Measurements from ENCODE around the gene KDM4B.

KDM4B gene

GRCh38 chr19:5063873-5064645 is 95.1 kb downstream of the KDM4B start:
- TF ChIP-seq CTCF (IDR thresholded peaks at IDR 0.05; ENCODE audit: low read length, missing control alignments) = no peak

GRCh38 chr19:5064896-5065295 is 96.0 kb downstream of the KDM4B start:
- no peak overlapping the region for H3K4me3 ChIP-seq (replicated peaks; ENCODE audit: low read depth, low read length)
- TF ChIP-seq CTCF (IDR thresholded peaks at IDR 0.05; ENCODE audit: low read length, missing control alignments) = no peak
- no peak for DNase-seq (ENCODE audit: low read depth)

More at GRCh38 chr19:5063873-5064645, 95.1 kb downstream of the KDM4B start:
- no peak for DNase-seq (ENCODE audit: low read depth)
- no peak overlapping the region for H3K4me3 ChIP-seq (replicated peaks; ENCODE audit: low read depth, low read length)

- no peak for TF ChIP-seq CTCF (IDR thresholded peaks at IDR 0.05; ENCODE audit: low read length, missing control alignments)
- H3K4me3 ChIP-seq (replicated peaks; ENCODE audit: low read depth, low read length) = no peak overlapping the region
- DNase-seq (ENCODE audit: low read depth) = no peak
Measured at GRCh38 chr19:5065663-5066093, 96.8 kb downstream of the KDM4B start.

GRCh38 chr19:5066768-5067167 is 97.9 kb downstream of the KDM4B start:
- no peak overlapping the region for H3K4me3 ChIP-seq (replicated peaks; ENCODE audit: low read depth, low read length)
- DNase-seq (ENCODE audit: low read depth) = no peak
- TF ChIP-seq CTCF (IDR thresholded peaks at IDR 0.05; ENCODE audit: low read length, missing control alignments) = no peak

GRCh38 chr19:5067678-5068077 is 98.8 kb downstream of the KDM4B start:
- DNase-seq (ENCODE audit: low read depth) = no peak
- TF ChIP-seq CTCF (IDR thresholded peaks at IDR 0.05; ENCODE audit: low read length, missing control alignments) = no peak
- H3K4me3 ChIP-seq (replicated peaks; ENCODE audit: low read depth, low read length) = no peak overlapping the region

GRCh38 chr19:5068233-5069072 is 99.5 kb downstream of the KDM4B start:
- no peak for TF ChIP-seq CTCF (IDR thresholded peaks at IDR 0.05; ENCODE audit: low read length, missing control alignments)
- no peak overlapping the region for H3K4me3 ChIP-seq (replicated peaks; ENCODE audit: low read depth, low read length)
- DNase-seq (ENCODE audit: low read depth) = no peak

Data from fibroblast of pulmonary artery (primary cell).